Naive thymus-derived CD8-positive, alpha-beta T cell (primary cell): ENCODE data around the gene ABHD4. TPM values are rescaled to one million over a fixed set of nuclear protein-coding genes. Genes with fewer than 3 reads are reported as not detected.
"Not testable (repeated sequence)": the region's sequence is repeated elsewhere in the genome, so short reads cannot be mapped to it uniquely, and the experiment has no call there.

Experiments used
- ATAC-seq, 2 donors: fragments of 150-1000 bp; cut with Tn5 transposase in 1 of 2; sonication (Bioruptor Pico), chemical (Tn5 transposase) in 1 of 2; 1 replicate in 1 of 2; 2 replicates in 1 of 2; pipeline ENCODE4 v1.10.0; 2021; ENCODE audit warnings: mild to moderate bottlenecking in 2 of 2, moderate library complexity in 2 of 2
- POLR2A ChIA-PET: fragments of 350-600 bp; sonication (Branson Sonifier 250); formaldehyde crosslinking; loops from one replicate; lab custom pipeline; 2021; ENCODE audit warnings: antibody characterized with exemption; lab: Charles Lee
- DNase-seq, 10 donors: peaks; one replicate each; pipeline versions ENCODE4 v3.0.0 to v3.0.0-alpha.2; 2020 to 2022
- H3K27ac Mint-ChIP-seq, 10 donors: one replicate each; pipeline ENCODE4 v1.8.0; 2020 to 2022; ENCODE audit warnings: mild to moderate bottlenecking in 10 of 10, mixed read lengths in 10 of 10, moderate library complexity in 4 of 10, inconsistent platforms in 1 of 10
- H3K27me3 Mint-ChIP-seq, 5 donors: one replicate each; pipeline ENCODE4 v1.8.0; 2021 to 2022; ENCODE audit warnings: mixed read lengths in 5 of 5
- H3K36me3 Mint-ChIP-seq, 3 donors: one replicate each; pipeline ENCODE4 v1.8.0; 2020 to 2022; ENCODE audit warnings: mixed read lengths in 3 of 3, mild to moderate bottlenecking in 2 of 3, inconsistent platforms in 1 of 3
- H3K4me1 Mint-ChIP-seq, 4 donors: one replicate each; pipeline ENCODE4 v1.8.0; 2021 to 2022; ENCODE audit warnings: mixed read lengths in 4 of 4
- H3K4me3 Mint-ChIP-seq, 10 donors: one replicate each; pipeline ENCODE4 v1.8.0; 2020 to 2022; ENCODE audit warnings: mild to moderate bottlenecking in 10 of 10, mixed read lengths in 10 of 10, moderate library complexity in 6 of 10, inconsistent platforms in 1 of 10
- H3K9me3 Mint-ChIP-seq, 9 donors: one replicate each; pipeline ENCODE4 v1.8.0; 2020 to 2022; ENCODE audit warnings: mixed read lengths in 9 of 9, mild to moderate bottlenecking in 3 of 9, inconsistent platforms in 1 of 9, moderate library complexity in 1 of 9
- polyA plus RNA-seq, 3 donors: library from polyadenylated mRNA; unstranded; fragments of 300-500 nt; fragmentation: Illumina TruSeq; gene quantifications; one replicate each; pipeline ENCODE4 v1.2.3, GENCODE V29; 2021
- total RNA-seq, 8 experiments: library from RNA in 2 of 8; stranded (reverse) in 2 of 8; gene quantifications; one replicate each; pipeline ENCODE4 v1.2.3 and lab custom pipeline; 2021 to 2026

The ABHD4 gene
- total and polyA plus RNA-seq, 5 experiments from 2014 or later, result 8.7 to 22.6 (median 11.9) TPM

DNA sequence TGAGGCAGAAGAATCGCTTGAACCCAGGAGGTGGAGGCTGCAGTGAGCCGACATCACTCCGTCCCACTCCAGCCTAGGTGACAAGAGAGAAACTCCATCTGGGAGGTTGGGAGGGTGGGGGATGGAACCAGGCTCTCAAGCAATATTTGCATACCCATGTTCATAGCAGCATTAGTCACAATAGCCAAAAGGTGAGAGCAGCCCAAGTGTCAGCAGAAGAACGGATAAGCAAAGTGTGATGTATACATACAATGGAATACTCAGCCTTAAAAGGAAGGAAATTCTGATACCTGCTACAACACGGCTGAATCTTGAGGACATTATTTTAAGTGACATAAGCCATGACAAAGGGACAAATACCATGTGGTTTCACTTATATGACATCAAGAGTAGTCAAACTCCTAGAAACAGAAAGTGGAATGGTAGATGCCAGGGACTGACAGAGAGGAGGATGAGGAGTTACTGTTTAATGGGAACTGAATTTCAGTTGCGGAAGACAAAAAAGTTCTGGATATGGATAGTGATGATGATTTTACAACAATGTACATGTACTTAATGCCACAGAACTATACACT, 20.7 kb upstream of the ABHD4 start:
- POLR2A ChIA-PET, result no interaction called here
- Mint-ChIP-seq H3K36me3 (peaks cover 10 to 47% (median 19%) of the 10 kb centered on the region in 3 donors), H3K4me1 (peaks cover 18 to 55% (median 49%) of the 10 kb centered on the region in 4 donors), H3K9me3 (no peaks in the 10 kb centered on the region), H3K27me3 (no peaks in the 10 kb centered on the region), H3K4me3 (peak overlapping the region in 8 of 10 donors; percentile 18 to 61 (median 34)), H3K27ac (peak overlapping the region; percentile 7 to 92 (median 78))
- ATAC-seq, result no peak
- DNase-seq, result no peak

DNA sequence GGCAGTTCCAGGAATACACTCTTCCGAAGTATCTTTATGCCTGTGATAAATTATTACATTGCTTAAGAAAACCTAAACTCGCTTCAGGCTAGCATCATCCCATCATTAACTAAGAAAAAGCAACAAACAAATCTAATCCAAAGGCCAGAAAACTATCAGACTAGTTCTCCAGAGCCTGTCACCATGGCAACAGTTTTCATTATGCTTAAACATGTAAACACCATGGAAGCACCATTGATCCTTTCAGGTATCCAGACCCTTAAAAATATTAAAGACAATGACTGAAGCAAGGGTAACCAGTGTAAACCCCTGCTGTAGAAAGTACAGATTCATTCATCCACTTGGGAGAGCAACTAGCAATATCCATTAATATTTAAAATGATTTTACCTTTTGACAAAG, 18.9 kb upstream of the ABHD4 start:
- peak overlapping the region; percentile 4 to 90 (median 72) for H3K27ac Mint-ChIP-seq
- H3K4me3 Mint-ChIP-seq, result peak overlapping the region in 8 of 10 donors; percentile 2 to 63 (median 43)
- peaks cover 32 to 65% (median 63%) of the 10 kb centered on the region in 4 donors for H3K4me1 Mint-ChIP-seq
- ATAC-seq (no peak), DNase-seq (no peak)
- POLR2A ChIA-PET, result interaction anchor here (0.6 to 1.1 kb wide), 2 partner anchors 9 to 17 kb away, joined by 3 read pairs; partner anchors contain the start of gene DAD1
- H3K36me3 Mint-ChIP-seq, result peaks cover 5 to 33% (median 6%) of the 10 kb centered on the region in 3 donors
- no peaks in the 10 kb centered on the region for H3K27me3 Mint-ChIP-seq
- no peaks in the 10 kb centered on the region for H3K9me3 Mint-ChIP-seq

GRCh38 chr14:22579881-22580280, 18.2 kb upstream of the ABHD4 start:
- Mint-ChIP-seq H3K27ac (peak overlapping the region in 6 of 10 donors; percentile 11 to 86 (median 60)), H3K27me3 (no peaks in the 10 kb centered on the region), H3K9me3 (no peaks in the 10 kb centered on the region), H3K4me1 (peaks cover 34 to 71% (median 68%) of the 10 kb centered on the region in 4 donors), H3K4me3 (peak overlapping the region in 3 of 10 donors; percentile 6 to 8 (median 7)), H3K36me3 (peaks cover 0 to 27% (median 0%) of the 10 kb centered on the region in 3 donors)
- ATAC-seq, result no peak
- POLR2A ChIA-PET, result interaction anchor here (0.6 to 1.1 kb wide), 4 partner anchors 9 to 157 kb away, joined by 3 to 5 read pairs (median 4); partner anchors contain the start of gene DAD1
- DNase-seq, result no peak

DNA sequence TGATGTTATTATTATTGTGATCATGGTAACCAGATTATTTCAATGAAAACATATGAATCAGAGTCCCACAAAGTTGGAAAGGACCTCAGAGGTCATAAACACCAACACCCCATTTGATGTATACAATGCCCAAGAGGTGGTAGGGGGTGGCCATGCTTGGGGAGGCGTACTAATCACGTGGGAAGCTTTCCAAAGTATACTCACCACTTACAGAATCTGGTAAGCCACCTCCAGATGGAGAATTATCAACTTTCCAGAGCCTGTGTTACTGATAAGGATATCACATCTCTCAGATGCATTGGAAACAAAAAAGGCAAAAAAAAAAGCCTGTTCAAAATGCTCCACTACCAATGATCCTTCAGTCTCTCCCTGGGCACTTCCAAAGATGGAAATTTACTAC, 17.5 kb upstream of the ABHD4 start:
- Mint-ChIP-seq H3K27ac (peak overlapping the region in 5 of 10 donors; percentile 1 to 67 (median 6)), H3K9me3 (no peaks in the 10 kb centered on the region), H3K27me3 (no peaks in the 10 kb centered on the region), H3K4me1 (peaks cover 37 to 79% (median 75%) of the 10 kb centered on the region in 4 donors), H3K36me3 (peaks cover 0 to 29% (median 2%) of the 10 kb centered on the region in 3 donors), H3K4me3 (peak overlapping the region in 1 of 10 donors; percentile 5)
- DNase-seq (no peak), ATAC-seq (no peak)
- POLR2A ChIA-PET, result interaction anchor here (0.6 to 0.7 kb wide), 4 partner anchors 10 to 581 kb away, joined by 3 to 5 read pairs (median 4); no protein-coding TSS in a partner anchor

GRCh38 chr14:22583994-22584393, 14.1 kb upstream of the ABHD4 start:
- ATAC-seq (no peak), DNase-seq (no peak)
- H3K4me1 Mint-ChIP-seq, result peaks cover 46 to 80% (median 78%) of the 10 kb centered on the region in 4 donors
- H3K27me3 Mint-ChIP-seq, result peaks cover 0 to 2% (median 0%) of the 10 kb centered on the region in 5 donors
- H3K4me3 Mint-ChIP-seq, result peak overlapping the region in 8 of 10 donors; percentile 11 to 91 (median 52)
- H3K27ac Mint-ChIP-seq, result peak overlapping the region; percentile 22 to 99 (median 88)
- H3K36me3 Mint-ChIP-seq, result peaks cover 0 to 32% (median 5%) of the 10 kb centered on the region in 3 donors
- POLR2A ChIA-PET, result interaction anchor here (1.1 to 1.4 kb wide), 2 partner anchors 11 to 12 kb away, joined by 3 to 7 read pairs; no protein-coding TSS in a partner anchor
- H3K9me3 Mint-ChIP-seq, result no peaks in the 10 kb centered on the region

- H3K36me3 Mint-ChIP-seq, result peaks cover 0 to 23% (median 5%) of the 10 kb centered on the region in 3 donors
- DNase-seq (no peak), ATAC-seq (no peak)
- H3K27ac Mint-ChIP-seq, result peak overlapping the region; percentile 86 to 100 (median 99)
- peaks cover 0 to 5% (median 0%) of the 10 kb centered on the region in 5 donors for H3K27me3 Mint-ChIP-seq
- peak overlapping the region in 9 of 10 donors; percentile 54 to 99 (median 98) for H3K4me3 Mint-ChIP-seq
- peaks cover 47 to 80% (median 75%) of the 10 kb centered on the region in 4 donors for H3K4me1 Mint-ChIP-seq
- H3K9me3 Mint-ChIP-seq, result no peaks in the 10 kb centered on the region
- POLR2A ChIA-PET, result interaction anchor here (1.0 to 4.5 kb wide), 4 partner anchors 11 to 89 kb away, joined by 3 to 60 read pairs (median 24); partner anchors contain the start of gene ABHD4
These were observed 10.9 kb upstream of the ABHD4 start for GRCh38 chr14:22587247-22587646.

DNA sequence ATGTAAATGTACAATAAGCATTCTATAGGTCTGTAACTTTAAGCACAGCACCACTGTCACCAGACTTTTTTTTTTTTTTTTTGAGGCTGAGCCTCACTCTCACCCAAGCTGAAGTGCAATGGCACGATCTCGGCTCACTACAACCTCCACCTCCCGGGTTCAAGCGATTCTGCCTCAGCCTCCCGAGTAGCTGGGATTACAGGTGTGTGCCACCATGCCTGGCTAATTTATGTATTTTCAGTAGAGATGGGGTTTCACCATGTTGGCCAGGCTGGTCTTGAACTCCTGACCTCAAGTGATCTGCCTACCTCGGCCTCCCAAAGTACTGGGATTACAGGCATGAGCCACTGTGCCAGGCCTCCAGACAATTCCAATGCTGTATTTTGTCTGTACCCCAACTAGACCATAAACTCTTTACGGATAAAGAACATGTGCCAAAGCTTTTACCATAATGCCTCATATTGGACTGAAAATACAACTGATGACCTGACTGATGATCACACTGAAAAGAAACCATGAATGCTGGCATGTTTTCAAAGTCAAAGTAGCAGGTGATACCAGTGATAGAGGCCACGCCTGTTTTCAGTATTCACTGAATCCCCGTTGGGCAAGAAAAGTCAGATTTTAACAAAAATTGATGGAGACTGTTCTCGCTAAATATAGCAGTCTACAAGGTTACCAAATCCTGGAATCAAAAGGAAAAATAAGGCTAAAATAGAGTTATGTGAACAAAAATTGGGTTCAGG, 10.2 kb upstream of the ABHD4 start:
- ATAC-seq, result not testable (repeated sequence)
- peaks cover 46 to 74% (median 70%) of the 10 kb centered on the region in 4 donors for H3K4me1 Mint-ChIP-seq

DNA sequence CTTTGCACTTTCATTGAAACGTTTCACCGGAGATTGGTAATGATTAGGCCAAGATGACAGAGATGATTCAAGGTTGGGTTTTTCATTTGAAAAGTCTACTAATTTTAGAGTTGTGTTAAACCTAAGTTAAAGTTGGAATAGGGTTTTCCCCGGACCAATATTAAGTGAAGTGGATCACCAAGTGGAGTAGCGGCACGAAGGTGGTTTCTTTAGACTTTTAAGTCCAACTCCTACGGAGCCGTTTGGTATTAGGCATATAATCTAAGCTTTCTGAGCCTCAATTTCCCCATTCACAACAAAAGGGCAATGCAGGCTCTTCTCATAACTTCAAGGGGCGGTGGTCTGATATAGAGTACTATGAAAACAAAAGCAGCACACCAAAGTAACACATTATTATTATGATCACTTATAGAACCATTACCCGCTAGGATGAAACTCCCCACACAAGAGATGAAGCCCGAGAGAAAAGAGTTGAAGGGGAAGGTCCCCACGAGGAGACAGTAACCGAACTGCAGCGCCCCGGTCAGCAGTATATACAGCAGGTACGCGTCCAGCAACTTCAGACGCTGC, 9.5 kb upstream of the ABHD4 start:
- Mint-ChIP-seq H3K4me1 (peaks cover 39 to 66% (median 62%) of the 10 kb centered on the region in 4 donors), H3K36me3 (peaks cover 0 to 19% (median 5%) of the 10 kb centered on the region in 3 donors), H3K27ac (peak overlapping the region; percentile 95 to 100 (median 99)), H3K9me3 (no peaks in the 10 kb centered on the region), H3K4me3 (peak overlapping the region; percentile 90 to 99 (median 98)), H3K27me3 (peaks cover 0 to 5% (median 0%) of the 10 kb centered on the region in 5 donors)
- ATAC-seq (peak in 1 of 2 donors; percentile 0), DNase-seq (no peak)
- POLR2A ChIA-PET, result interaction anchor here (0.9 to 4.5 kb wide), 16 partner anchors 9 to 748 kb away, joined by 3 to 60 read pairs (median 6); partner anchors contain the start of genes ABHD4, OXA1L and RBM23

More for the DNA sequence above, 10.2 kb upstream of the ABHD4 start:
- Mint-ChIP-seq H3K27ac (peak overlapping the region; percentile 95 to 100 (median 99)), H3K36me3 (peaks cover 0 to 23% (median 5%) of the 10 kb centered on the region in 3 donors), H3K4me3 (peak overlapping the region; percentile 90 to 99 (median 98))
- not testable (repeated sequence) for H3K27me3 Mint-ChIP-seq, H3K9me3 Mint-ChIP-seq
- POLR2A ChIA-PET, result interaction anchor here (0.7 to 4.5 kb wide), 10 partner anchors 8 to 1720 kb away, joined by 3 to 60 read pairs (median 13); partner anchors contain the start of genes ABHD4, CIDEB and OXA1L
- DNase-seq, result peak in 2 of 10 donors; percentile 37 to 39

- H3K36me3 Mint-ChIP-seq, result peaks cover 0 to 19% (median 5%) of the 10 kb centered on the region in 3 donors
- POLR2A ChIA-PET, result interaction anchor here (0.7 to 4.5 kb wide), 19 partner anchors 10 to 1782 kb away, joined by 3 to 60 read pairs (median 5); partner anchors contain the start of genes ABHD4, OXA1L and RBM23
- DNase-seq (peak; percentile 98 to 100 (median 100)), ATAC-seq (peak; percentile 88 to 93)
- no peaks in the 10 kb centered on the region for H3K9me3 Mint-ChIP-seq
- peaks cover 34 to 60% (median 55%) of the 10 kb centered on the region in 4 donors for H3K4me1 Mint-ChIP-seq
- H3K4me3 Mint-ChIP-seq, result peak within 1 kb of the TSS; percentile 90 to 99 (median 98)
- peaks cover 0 to 5% (median 0%) of the 10 kb centered on the region in 5 donors for H3K27me3 Mint-ChIP-seq
- peak within 1 kb of the TSS; percentile 95 to 100 (median 99) for H3K27ac Mint-ChIP-seq
These were observed 8.8 kb upstream of the ABHD4 start, which contains the start of gene DAD1 for GRCh38 chr14:22589096-22589839. Gene DAD1, minus strand, starts transcription at chr14:22589224. Its CDS starts 67 bp downstream, at chr14:22589157.

DNA sequence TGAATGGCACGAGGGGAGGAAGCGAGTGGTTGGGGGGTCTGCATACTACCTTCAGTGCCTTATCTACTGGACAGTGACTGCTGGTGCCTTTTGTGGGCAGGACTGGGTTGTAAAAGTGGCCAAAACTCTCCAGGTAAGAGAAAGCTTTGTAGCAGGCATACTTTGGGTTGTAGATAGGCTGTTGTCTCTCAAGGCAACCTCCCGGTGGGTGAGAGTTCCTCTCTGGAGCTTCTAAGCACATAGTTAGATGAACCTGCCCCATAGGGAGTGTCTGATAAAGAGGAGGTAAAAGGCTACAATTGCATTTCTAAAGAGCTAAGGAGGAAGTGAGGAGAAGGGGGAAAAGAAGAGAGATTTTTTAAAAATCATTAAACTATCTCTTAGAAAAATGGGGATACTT, 4.9 kb upstream of the ABHD4 start:
- peak overlapping the region in 7 of 10 donors; percentile 15 to 98 (median 71) for H3K27ac Mint-ChIP-seq

GRCh38 chr14:22593601-22594000, 4.5 kb upstream of the ABHD4 start:
- ATAC-seq (no peak), DNase-seq (no peak)
- POLR2A ChIA-PET, result no interaction called here
- H3K4me1 Mint-ChIP-seq, result peaks cover 12 to 28% (median 25%) of the 10 kb centered on the region in 4 donors
- H3K4me3 Mint-ChIP-seq, result no peak overlapping the region
- H3K9me3 Mint-ChIP-seq, result no peaks in the 10 kb centered on the region
- peaks cover 0 to 5% (median 0%) of the 10 kb centered on the region in 5 donors for H3K27me3 Mint-ChIP-seq
- peak overlapping the region in 4 of 10 donors; percentile 29 to 77 (median 52) for H3K27ac Mint-ChIP-seq
- no peaks in the 10 kb centered on the region for H3K36me3 Mint-ChIP-seq

More for the DNA sequence above, 4.9 kb upstream of the ABHD4 start:
- ATAC-seq (no peak), DNase-seq (no peak)
- H3K27me3 Mint-ChIP-seq, result peaks cover 0 to 5% (median 0%) of the 10 kb centered on the region in 5 donors
- POLR2A ChIA-PET, result no interaction called here
- H3K9me3 Mint-ChIP-seq, result no peaks in the 10 kb centered on the region
- H3K36me3 Mint-ChIP-seq, result no peaks in the 10 kb centered on the region
- peaks cover 13 to 28% (median 25%) of the 10 kb centered on the region in 4 donors for H3K4me1 Mint-ChIP-seq
- no peak overlapping the region for H3K4me3 Mint-ChIP-seq
